ENCODE measurements around the gene NR1H4.

NR1H4 gene

DNA sequence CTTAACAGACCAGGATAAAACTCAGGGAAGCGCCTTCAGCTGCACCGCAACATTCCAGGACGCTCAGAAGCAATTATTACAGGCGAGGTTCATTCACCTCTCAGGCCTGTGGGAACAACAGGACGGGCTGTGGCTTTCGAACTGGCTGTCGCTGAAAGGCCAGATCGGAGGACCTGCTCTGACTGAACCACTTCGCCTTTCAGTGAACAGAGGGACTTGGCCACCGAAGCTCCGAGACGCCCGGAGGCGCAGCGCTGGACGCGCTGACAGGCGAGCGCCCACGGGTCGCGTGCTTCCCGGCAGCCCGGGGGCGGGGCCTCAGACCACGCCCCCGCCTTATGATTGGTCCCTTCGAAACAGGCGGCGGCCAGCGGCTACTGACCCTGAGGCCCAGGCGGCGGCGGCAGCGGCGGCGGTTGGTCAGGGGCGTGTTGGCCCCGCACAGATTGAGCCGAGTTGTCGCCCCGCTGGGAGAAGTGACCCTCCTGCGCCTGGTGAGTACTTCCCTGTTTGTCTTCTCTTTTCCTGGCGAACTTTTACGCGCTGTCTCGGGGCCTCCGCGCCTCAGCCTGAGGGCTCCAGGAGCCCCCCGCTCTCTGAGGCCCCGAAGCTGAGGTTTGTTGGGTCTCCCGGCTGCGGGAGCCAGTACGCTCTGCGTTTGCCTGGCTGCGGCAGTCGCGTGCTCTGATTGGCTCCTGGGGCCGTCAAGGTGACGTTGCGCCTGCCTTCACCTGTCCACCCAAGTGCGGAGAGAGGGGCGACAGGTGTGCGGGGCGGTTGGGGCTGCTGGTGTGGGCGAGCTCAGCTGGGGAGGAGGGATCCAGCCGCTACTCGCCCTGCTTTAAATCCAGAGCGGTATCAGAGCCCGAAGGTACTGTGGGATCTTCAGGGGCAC lies 99.9 kb downstream of the NR1H4 start, which contains the start of gene GAS2L3:
TSS of gene GAS2L3 (plus strand) at position 393 of the 895 bp plus-strand sequence. CDS start 21,221 bp downstream, outside the sequence.
- DNase-seq = peak; percentile 97 to 99 (median 98)

DNA sequence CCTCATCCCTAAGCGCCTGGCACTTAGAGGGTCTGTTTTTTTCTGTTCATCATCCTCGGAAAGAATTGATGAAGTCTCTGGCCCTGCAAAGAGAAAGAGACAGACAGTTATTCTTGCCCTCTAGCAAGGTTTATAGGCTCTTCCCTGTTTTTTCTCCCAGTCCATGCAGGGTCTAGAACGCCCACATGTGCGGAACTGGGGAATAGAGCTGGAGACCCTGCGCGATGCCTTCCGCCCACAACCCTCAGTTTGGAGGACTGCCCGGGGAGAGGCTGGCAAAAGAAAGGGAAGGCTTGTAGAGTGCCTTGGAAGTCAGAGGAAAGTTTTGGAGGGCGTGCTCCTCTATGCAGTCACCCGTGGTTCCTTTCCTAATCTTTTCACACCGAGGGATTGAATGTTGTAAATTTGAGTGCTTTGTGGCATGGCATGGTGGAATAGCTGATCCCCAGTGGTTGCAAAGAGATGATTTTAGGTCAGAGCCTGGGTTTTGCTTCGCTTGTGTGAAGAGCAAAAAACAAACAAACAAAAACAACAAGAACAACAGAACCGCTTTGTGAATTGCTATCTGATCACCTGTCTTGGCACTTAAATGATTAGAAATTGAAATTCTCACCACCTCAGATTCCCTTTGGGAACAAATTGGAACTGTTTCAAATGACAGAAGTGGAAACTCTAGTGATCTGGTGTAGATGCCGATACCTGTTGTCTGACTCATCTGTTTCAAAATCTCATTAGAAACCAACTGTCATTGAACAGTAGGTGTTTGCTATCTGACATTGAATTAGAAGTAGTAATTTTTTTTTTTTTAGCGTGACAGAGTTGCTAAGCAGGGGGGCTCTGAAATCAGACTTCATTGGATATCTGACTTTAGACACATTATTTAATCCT lies 100.8 kb downstream of the NR1H4 start:
- peak; percentile 51 to 64 (median 60) for DNase-seq

DNA sequence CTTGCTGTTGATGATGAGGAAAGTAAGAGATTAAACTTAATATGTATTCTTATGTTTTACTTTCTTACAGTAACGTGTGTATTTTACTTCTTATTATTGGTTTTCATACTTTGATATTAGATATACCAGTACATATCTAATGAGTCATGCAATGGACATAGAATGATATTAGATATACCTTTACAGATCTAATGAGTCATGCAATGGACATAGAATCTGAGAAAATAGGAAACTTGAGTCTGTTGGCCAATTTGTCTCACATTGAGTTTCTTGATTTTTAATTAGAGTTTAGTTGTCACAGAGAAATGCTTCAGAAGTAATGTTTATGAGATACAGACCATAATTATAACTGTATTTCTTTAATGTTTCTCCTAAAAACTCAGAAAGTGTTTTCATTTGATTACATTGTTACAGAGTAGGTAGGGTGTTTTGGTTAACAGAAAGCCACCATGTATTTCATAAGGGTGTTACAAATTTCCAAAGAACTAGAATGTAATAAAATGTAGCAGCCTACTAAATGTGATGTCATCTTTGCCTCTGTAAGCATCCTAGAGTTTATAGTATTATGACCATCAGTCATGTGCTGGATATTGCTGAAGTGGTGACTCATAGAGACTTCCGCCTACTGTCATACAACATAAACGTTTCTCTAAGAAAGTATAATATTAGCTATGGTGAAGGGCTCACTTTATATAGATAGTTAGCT lies 102.8 kb downstream of the NR1H4 start:
- DNase-seq = peak; percentile 83 to 97 (median 97)

DNA sequence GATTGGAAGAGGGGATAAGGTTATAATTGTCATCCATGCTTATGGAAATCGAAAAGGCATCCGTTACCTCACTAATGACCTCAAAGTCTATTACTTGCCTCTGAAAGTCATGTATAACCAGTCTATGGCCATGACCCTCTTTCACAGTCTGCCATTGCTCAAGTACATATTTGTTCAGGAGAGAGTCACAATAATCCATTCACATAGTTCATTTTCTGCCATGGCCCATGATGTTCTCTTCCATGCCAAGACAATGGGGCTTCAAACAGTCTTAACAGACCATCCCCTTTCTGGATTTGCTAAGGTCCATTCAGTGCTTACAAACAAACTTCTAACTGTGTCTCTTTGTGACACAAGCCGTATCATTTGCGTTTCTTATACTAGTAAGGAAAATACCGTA lies 105.3 kb downstream of the NR1H4 start:
- DNase-seq = no peak

DNA sequence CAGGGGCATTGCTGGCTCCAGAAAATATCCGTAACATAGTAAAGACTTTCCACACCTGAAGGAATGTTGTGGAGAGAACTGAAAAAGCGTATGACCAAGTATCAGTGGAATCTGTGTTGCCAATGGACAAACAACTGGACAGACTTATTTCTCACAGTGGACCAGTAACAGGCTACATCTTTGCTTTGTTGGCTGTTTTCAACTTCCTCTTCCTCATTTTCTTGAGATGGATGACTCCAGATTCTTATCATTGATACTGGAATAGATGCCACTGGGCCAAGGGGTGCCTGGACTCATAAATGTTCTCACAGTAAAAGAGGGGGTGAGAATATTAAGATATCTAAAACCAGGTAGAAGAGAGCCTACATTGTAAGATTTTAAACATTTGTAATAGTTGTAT lies 106.2 kb downstream of the NR1H4 start:
- DNase-seq = peak; percentile 27 to 56 (median 43)

DNA sequence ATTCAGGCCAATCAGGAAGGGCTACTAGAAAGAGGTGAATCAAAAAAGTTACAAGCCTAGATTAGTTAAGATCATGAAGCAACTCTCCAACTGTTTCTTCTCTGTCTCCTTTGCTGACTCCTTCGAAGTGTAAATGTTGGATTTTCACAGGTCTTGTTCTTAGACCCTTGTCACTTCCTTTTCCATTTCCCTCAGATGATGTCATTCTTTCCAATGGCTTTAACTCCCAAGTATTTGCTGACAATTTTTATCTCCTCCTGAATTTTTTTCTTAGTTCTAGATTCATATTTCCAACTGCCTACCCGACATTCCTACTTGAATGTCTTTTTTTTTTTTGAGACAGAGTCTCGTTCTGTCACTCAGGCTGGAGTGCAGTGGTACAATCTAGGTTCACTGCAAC lies 110.6 kb downstream of the NR1H4 start:
- DNase-seq = peak in 2 of 3 donors; percentile 31 to 42

DNA sequence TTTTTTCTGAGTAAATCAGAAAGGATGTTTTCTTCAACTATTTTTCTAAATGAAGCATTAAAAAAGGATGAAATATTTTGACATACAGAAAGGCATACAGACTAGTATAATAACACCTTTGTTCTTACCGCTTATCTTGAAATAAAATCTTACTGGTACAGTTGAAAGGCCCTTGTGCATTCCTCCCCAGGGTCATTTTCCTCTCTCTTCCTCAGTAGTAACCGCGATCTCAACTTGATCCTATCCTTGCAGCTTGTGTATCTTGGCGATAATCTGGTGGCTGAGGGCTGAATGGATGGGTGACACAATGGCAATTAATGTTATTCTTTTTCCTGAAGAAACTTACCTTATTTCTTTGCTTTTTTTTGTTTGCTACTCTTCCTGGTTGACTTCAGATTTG lies 118.3 kb downstream of the NR1H4 start:
- no peak for DNase-seq

DNA sequence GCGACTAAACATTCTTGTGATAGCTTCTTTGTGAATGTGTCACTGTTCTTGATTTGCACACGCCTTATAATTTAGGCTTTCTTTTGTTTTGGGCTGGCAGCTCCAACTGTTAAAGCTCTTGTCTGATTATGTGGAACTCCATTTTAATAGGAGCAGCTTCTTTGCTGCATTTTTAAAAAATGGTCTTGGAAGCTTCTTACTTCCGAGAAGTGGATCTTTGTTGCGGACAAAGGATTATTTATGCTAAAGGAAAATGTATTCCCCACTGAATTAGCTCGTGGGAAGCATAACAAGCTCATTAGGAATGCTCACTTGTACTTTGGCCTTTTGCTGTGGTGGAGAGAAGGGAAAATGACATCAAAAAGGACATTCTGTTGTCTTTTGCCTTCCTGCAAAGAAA lies 119.8 kb downstream of the NR1H4 start:
- no peak for DNase-seq

DNA sequence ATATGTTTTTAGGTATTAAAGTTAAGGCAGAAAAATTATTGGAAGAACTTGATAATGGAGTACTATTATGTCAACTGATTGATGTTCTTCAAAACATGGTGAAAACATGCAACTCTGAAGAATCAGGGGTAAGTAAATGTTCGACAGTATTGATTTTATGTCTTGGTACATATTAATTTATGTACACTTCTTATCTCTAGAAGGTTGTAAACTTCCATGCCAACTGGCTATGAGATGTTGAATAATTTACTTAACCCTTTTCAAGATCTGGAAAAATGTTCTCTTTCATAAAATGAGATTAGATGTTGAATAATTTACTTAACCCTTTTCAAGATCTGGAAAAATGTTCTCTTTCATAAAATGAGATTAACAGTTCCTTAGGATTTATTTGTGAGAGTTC lies 128.0 kb downstream of the NR1H4 start:
- no peak for DNase-seq

DNA sequence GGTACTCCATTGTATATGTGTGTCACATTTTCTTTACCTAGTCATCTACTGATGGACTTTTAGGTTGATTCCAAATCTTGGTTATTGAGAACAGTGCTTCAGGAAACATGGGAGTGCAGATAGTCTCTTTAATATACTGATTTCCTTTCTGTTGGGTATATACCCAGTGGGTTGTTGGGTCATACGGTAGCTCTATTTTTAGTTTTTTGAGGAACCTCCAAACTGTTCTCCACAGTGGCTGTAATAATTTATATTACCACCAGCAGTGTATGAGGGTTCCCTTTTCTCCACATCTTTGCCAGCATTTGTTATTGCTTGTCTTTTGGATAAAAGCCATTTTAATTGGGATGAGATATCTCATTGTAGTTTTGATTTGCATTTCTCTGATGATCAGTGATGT lies 129.3 kb downstream of the NR1H4 start:
- DNase-seq = peak; percentile 37 to 56 (median 48)

DNA sequence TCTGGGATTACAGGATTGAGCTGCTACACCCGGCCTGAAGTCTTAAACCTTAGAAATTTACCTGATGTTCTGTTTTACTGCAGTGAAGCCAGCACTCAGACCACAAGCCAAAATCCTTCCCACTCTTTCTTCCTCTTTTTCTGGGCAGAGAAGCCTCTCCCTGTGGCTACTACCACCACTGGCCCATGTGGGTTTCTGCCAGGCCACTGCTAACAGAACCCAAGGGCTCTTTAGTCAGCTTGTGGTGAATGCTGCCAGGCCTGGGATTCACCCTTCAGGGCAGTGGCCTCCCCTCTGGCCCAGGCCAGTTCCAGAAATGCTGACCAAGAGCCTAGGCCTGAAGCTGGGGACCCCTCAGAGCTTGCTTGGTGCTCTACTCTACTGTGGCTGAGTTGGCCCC lies 135.1 kb downstream of the NR1H4 start:
- DNase-seq = peak; percentile 57 to 65 (median 60)

DNA sequence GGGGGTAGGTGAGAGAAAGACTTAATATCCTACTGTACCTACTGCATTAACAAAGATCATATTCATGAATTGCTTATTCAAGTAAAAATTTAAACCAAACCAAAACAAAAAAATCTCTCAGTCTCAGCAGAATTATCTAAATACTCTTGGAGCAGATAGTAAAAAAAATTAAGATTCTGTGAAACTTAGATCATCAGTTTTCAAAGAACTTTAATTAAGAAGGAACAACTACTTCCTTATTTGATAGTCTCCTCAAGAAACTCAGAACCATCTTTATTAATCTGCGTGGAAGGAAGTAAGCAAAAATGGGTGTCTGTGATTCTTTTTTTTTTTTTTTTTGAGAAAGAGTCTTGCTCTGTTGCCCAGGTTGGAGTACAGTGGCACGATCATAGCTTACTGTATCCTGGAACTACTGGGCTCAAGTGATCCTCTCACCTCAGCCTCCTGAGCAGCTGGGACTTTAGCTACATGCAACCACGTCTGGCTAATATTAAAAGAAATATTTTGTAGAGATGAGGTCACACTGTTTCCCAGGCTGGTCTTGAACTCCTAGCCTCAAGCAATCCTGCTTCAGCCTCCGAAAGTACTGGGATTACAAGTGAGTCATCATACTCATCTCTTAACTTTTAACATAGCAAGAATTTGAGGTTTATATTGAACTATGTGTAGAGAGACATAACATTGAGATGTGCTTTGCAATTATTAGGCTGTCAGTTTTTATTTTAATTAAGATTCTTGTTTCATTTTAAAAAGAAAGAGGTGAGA lies 137.2 kb downstream of the NR1H4 start:
- DNase-seq = peak in 2 of 3 donors; percentile 29 to 37

DNA sequence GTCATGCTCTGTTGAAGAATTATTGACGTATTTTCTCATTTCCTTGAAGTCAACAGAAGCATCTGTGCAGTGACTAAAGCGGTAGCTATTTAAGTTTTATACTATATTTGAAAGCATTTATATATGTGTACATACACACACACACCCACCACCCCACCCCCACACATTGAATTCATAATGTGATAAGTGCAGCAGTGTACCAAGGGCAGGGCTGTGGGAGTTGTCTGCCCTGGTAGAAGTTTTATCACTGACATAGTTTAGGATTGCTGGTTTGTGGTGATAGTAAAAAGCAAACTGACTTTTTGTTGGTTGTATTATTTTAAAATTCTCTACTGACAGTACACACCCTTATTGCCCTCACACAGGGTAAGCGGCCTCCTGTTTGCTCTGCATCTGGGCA lies 138.9 kb downstream of the NR1H4 start:
- DNase-seq = no peak

All from suppressor macrophage treated with lipopolysaccharide for 1 hour (primary cell).